SK-N-SH treated with all-trans-retinoic acid at 6 μM for 48 hours (cell line): ENCODE data around the gene KNDC1.

Experiments used
- BACH2 ChIP-seq: fragments of 250-450 bp; sonication (Bioruptor Pico); IDR thresholded peaks from 2 replicates; pipeline ENCODE4 v1.9.0; 2021; ENCODE audit warnings: mild to moderate bottlenecking, borderline replicate concordance
- CREB5 ChIP-seq: fragments of 250-450 bp; sonication (Bioruptor Pico); IDR thresholded peaks from 2 replicates; pipeline ENCODE4 v1.5.1; 2020; ENCODE audit warnings: low read depth, mild to moderate bottlenecking, moderate library complexity
- CSDC2 ChIP-seq: fragments of 250-450 bp; sonication (Bioruptor Pico); IDR thresholded peaks from 2 replicates; pipeline ENCODE4 v1.5.0; 2020; ENCODE audit warnings: mild to moderate bottlenecking, moderate library complexity
- CSRNP3 ChIP-seq: fragments of 250-450 bp; sonication (Bioruptor Pico); IDR thresholded peaks from 2 replicates; pipeline ENCODE4 v1.5.1; 2021; ENCODE audit warnings: mild to moderate bottlenecking, moderate library complexity
- ISL1 ChIP-seq: fragments of 250-450 bp; sonication (Bioruptor Pico); IDR thresholded peaks from 2 replicates; pipeline ENCODE4 v2.1.2; 2022; ENCODE audit warnings: mild to moderate bottlenecking, moderate library complexity
- OSR1 ChIP-seq: fragments of 250-450 bp; sonication (Bioruptor Pico); IDR thresholded peaks from 2 replicates; pipeline ENCODE4 v1.8.0; 2022; ENCODE audit warnings: moderate library complexity, mild to moderate bottlenecking, inconsistent platforms
- RARB ChIP-seq: fragments of 250-450 bp; sonication (Bioruptor Pico); IDR thresholded peaks from 2 replicates; pipeline ENCODE4 v1.8.0; 2021; ENCODE audit warnings: mild to moderate bottlenecking, moderate library complexity
- SNAI2 ChIP-seq: fragments of 250-450 bp; sonication (Bioruptor Pico); IDR thresholded peaks from 2 replicates; pipeline ENCODE4 v1.5.0; 2020; ENCODE audit warnings: mild to moderate bottlenecking, moderate library complexity
- TOX ChIP-seq: fragments of 250-450 bp; sonication (Bioruptor Pico); IDR thresholded peaks from 2 replicates; pipeline ENCODE4 v1.8.0; 2021; ENCODE audit warnings: mild to moderate bottlenecking, moderate library complexity, borderline replicate concordance
- ZC3H10 ChIP-seq: fragments of 250-450 bp; sonication (Bioruptor Pico); IDR thresholded peaks from 2 replicates; pipeline ENCODE4 v1.5.1; 2021; ENCODE audit warnings: mild to moderate bottlenecking, moderate library complexity
- ZNF8 ChIP-seq: fragments of 450-650 bp; formaldehyde crosslinking; IDR thresholded peaks from 2 replicates; pipeline ENCODE4 v1.5.0; 2020; ENCODE audit warnings: mild to moderate bottlenecking, moderate library complexity
- TF ChIP-seq, protein P1 (sequence below): fragments of 250-450 bp; sonication (Bioruptor Pico); IDR thresholded peaks from 2 replicates; pipeline ENCODE4 v1.8.0; 2020; ENCODE audit warnings: mild to moderate bottlenecking, moderate library complexity, borderline replicate concordance
- TF ChIP-seq, protein P2 (sequence below): fragments of 250-450 bp; sonication (Bioruptor Pico); IDR thresholded peaks from 2 replicates; pipeline ENCODE4 v1.8.0; 2021; ENCODE audit warnings: low read depth, mild to moderate bottlenecking, moderate library complexity, borderline replicate concordance

DNA sequence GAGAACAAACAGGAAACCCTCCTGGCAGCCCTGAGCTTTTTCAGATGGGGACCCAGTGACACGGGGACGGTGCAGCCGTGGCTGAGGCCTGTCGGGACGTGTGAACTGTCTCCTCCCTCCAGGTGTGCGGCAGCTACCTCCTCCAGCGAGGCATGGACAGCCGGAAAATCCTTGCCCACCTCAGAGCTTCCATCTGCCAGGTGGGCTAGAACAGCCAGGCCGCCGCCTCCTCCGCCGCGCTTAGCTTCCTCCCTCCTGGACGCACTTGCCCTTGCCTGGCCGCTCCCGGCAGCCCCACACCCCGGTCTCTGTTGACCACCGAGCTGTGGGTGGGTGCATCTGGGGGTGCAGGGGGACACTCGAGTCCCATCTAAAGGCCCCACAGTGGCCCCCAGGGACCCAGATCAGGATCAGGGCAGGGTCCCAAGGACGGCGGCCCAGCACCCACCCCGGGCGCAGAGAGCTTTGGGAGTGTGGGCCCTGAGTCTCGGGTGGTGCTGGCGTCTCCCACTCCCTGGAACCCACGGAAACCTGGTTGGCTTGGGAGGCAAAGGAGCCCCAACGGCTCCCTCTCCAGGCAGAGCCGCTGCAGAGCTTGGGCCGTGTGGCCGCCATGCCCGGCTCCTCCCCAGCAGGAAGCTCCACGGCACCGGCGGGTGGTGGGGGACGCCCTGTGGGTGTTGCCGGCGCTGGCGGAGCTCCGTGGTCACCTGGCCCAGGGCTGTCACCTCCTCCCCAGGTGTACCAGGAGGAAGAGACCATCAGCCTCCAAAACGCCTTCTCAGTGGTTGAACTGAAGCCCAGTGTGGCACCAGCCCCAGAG lies 37.1 kb downstream of the KNDC1 start:
- TF ChIP-seq, protein P1, sequence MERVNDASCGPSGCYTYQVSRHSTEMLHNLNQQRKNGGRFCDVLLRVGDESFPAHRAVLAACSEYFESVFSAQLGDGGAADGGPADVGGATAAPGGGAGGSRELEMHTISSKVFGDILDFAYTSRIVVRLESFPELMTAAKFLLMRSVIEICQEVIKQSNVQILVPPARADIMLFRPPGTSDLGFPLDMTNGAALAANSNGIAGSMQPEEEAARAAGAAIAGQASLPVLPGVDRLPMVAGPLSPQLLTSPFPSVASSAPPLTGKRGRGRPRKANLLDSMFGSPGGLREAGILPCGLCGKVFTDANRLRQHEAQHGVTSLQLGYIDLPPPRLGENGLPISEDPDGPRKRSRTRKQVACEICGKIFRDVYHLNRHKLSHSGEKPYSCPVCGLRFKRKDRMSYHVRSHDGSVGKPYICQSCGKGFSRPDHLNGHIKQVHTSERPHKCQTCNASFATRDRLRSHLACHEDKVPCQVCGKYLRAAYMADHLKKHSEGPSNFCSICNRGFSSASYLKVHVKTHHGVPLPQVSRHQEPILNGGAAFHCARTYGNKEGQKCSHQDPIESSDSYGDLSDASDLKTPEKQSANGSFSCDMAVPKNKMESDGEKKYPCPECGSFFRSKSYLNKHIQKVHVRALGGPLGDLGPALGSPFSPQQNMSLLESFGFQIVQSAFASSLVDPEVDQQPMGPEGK, result no peak
- TF ChIP-seq, protein P2, sequence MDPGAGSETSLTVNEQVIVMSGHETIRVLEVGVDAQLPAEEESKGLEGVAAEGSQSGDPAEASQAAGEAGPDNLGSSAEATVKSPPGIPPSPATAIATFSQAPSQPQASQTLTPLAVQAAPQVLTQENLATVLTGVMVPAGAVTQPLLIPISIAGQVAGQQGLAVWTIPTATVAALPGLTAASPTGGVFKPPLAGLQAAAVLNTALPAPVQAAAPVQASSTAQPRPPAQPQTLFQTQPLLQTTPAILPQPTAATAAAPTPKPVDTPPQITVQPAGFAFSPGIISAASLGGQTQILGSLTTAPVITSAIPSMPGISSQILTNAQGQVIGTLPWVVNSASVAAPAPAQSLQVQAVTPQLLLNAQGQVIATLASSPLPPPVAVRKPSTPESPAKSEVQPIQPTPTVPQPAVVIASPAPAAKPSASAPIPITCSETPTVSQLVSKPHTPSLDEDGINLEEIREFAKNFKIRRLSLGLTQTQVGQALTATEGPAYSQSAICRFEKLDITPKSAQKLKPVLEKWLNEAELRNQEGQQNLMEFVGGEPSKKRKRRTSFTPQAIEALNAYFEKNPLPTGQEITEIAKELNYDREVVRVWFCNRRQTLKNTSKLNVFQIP (CRISPR knock-in tag), result no peak
- no peak for TF ChIP-seq CREB5 (CRISPR knock-in tag)
- TF ChIP-seq TOX (CRISPR knock-in tag), result no peak
- no peak for TF ChIP-seq CSRNP3
- no peak for TF ChIP-seq BACH2
- no peak for TF ChIP-seq SNAI2 (CRISPR knock-in tag)
- TF ChIP-seq CSDC2 (CRISPR knock-in tag), result no peak
- no peak for TF ChIP-seq RARB (CRISPR knock-in tag)
- no peak for TF ChIP-seq ZNF8 (CRISPR knock-in tag)
- TF ChIP-seq ISL1 (CRISPR knock-in tag), result no peak
- no peak for TF ChIP-seq OSR1 (CRISPR knock-in tag)
- TF ChIP-seq ZC3H10 (CRISPR knock-in tag), result no peak
